HG03280 (cell line): ENCODE results near the gene UGT8.

Experiments
- ATAC-seq: cut with Tn5 transposase; IDR thresholded peaks from one replicate; pipeline ENCODE4 v1.9.1; 2021; ENCODE audit warnings: mild to moderate bottlenecking, moderate library complexity; ENCODE audit not compliant: unreplicated experiment

UGT8 gene

GRCh38 chr4:114688059-114688458 is 89.5 kb downstream of the UGT8 start:
- no peak for ATAC-seq

- no peak for ATAC-seq
These were observed 92.0 kb downstream of the UGT8 start for GRCh38 chr4:114690571-114690970.

GRCh38 chr4:114691865-114692264 is 93.3 kb downstream of the UGT8 start:
- peak; percentile 92 for ATAC-seq

DNA sequence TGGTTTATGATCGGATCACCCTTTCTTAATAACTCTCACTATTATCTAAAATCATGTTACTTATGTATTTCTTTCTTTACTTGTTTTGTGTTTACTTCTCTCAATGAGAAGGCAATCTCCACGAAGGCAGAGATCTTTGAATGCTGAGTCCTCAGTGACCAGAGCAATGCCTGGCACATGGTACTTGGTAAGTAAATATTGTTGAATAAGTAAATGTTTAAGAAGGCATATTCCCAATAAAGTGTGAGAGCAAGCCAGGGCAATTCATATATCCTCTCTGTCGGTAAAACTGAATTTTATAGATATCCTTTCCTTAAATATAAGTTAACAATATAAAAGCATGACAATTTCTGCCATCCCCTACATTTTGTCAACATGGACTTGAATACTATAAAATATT is 94.4 kb downstream of the UGT8 start:
- ATAC-seq, result no peak

- ATAC-seq, result no peak
These were observed 96.2 kb downstream of the UGT8 start for GRCh38 chr4:114694770-114695169.

DNA sequence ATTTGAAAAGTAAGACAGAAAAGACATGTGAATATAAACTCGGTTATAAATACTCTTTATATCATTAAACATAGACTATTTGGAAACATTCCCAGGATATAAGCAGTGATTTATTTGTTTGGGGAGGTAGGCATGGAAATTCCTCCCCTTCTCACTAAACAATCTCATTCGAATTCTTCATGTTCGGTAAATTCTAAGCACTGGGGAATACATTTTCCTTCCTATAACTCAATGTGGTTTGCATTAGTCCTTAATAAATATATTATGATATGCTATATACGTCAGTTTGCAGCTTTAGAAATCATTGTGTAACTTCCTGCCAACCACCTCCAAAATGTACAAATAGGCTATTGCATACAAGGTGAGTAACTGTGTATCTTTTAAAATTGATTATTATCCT is 99.6 kb downstream of the UGT8 start:
- no peak for ATAC-seq

DNA sequence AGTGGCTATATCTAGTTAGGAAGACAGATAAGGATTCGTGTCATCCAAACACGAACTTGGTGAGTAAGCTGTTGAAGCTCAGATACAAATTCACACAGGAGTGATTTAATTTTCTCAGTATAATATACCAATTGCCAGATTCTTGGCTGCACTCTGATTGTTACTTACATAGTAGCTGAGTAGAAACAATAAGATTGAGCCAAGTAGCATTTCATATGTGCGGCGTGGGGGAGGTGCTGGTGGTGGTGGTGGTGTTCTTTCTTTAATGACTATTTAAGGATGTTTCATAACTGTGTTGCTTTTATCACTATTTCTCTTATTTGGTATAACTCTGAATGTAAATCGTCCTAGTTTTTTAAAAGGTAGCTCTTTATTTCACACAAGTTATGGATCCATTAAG is 102.9 kb downstream of the UGT8 start:
- no peak for ATAC-seq

DNA sequence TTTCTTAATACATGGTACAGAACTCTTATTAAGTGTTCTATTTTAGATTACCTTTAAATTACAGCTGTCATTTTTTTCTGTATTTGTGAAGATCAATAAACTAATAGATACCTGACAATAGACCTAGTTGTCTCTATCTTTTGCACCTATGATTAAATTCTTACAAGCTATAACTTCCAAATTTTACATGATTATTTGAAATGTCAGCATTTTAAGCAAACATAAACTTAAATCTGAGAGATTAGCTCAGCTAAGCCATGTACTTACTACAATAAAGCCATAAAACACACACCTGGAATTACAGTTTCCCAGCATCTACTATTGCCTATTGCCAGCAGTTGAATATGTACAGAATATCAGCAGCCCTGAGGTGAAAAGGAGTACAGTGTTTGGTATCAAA is 118.8 kb downstream of the UGT8 start:
- ATAC-seq, result no peak

- no peak for ATAC-seq
These were observed 126.5 kb downstream of the UGT8 start for GRCh38 chr4:114725066-114725465.

GRCh38 chr4:114727461-114727860 is 128.9 kb downstream of the UGT8 start:
- ATAC-seq, result no peak
